Nephron progenitor cell (in vitro differentiated cells): ENCODE data around the gene ESRRB.

Experiments used
- DNase-seq: peaks from one replicate; pipeline ENCODE4 v3.0.0; 2021
- H3K27ac Mint-ChIP-seq: 2 replicates; pipeline ENCODE4 v1.8.0; 2021; ENCODE audit warnings: mild to moderate bottlenecking, moderate library complexity, mixed read lengths
- H3K27me3 Mint-ChIP-seq: 2 replicates; pipeline ENCODE4 v1.8.0; 2021; ENCODE audit warnings: mild to moderate bottlenecking, low read depth, mixed read lengths; ENCODE audit not compliant: poor library complexity
- H3K36me3 Mint-ChIP-seq: 2 replicates; pipeline ENCODE4 v1.8.0; 2021; ENCODE audit warnings: low read depth, mixed read lengths
- H3K4me1 Mint-ChIP-seq: 2 replicates; pipeline ENCODE4 v1.8.0; 2021; ENCODE audit warnings: mixed read lengths
- H3K4me3 Mint-ChIP-seq: 2 replicates; pipeline ENCODE4 v1.8.0; 2021; ENCODE audit warnings: mild to moderate bottlenecking, moderate library complexity, mixed read lengths
- H3K9me3 Mint-ChIP-seq: 2 replicates; pipeline ENCODE4 v1.8.0; 2021; ENCODE audit warnings: mild to moderate bottlenecking, moderate library complexity, mixed read lengths
- TF ChIP-seq, protein P1 (sequence below): fragments of 200-600 bp; sonication (generic); IDR thresholded peaks from 2 replicates; pipeline ENCODE4 v1.5.0; 2021; ENCODE audit warnings: antibody characterized with exemption

ESRRB gene

DNA sequence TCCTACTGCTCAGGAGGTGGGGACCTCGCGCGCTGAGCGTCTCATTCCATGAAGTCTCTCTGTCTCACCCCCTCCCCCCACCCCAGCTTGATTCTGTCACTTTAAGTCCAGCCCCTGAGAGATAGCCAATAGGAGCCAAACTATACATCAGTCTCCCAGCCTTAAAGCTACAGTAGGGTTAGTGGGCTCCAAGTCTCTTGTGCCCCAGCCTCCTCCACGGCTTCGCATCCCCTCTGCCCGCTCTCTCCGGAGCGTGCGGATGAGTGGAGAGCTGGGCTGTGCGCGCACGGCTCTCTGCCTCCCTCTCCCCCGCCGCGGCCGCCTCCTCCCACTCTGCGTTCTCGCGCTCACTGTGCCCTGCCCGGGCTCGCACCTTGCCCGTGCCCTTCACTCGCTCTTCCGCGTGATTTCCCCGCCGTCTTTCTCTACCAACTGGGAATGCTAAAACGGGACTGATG lies at the start of gene ESRRB:
Gene ESRRB, plus strand, starts transcription at position 191 of the 458 bp plus-strand sequence. Its CDS starts 265 bp downstream, at position 456.
- Mint-ChIP-seq H3K4me3 (peak within 1 kb of the TSS; percentile 80), H3K27me3 (peaks cover 98% of the 10 kb centered on the region), H3K9me3 (no peaks in the 10 kb centered on the region)

DNA sequence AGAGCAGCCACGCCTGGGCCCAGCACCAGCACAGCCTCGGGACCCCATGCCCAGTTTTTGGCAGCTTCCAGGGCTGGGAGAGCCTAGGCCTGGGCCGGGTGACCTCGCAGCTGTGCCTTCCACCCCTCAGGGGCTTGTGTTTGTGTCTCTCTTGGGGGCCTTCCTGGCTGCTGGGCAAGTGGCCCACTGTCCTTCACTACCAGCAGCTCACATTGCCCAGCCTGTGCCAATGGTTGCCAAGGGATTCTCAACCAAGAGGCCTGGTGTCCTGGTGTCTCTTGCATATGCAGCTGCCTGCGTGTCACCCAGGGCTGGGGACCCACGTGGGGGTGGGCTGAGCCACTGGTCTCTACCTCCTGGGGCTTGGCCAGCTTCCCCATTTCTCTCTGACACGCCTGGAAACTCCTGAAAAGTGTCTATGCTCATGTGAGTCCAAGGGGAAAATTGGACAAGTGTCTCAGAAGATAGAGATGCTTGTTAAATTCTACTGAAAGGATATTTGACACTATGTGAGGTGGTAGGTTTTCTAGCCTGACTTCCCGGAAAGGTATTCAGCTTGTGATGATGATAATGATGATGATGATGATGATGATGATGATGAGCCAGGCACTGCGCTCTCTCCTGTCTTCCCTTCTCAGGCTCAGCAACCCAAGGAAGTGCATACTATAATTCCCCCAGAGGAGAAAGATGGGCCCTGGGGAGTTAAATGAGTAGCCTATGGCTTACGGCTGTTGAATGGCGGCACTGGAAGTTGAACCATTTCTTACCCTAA lies 48.8 kb upstream of the ESRRB start:
- no peak overlapping the region for H3K27ac Mint-ChIP-seq

More for the DNA sequence above, at the start of gene ESRRB:
- Mint-ChIP-seq H3K36me3 (no peaks in the 10 kb centered on the region), H3K4me1 (peaks cover 50% of the 10 kb centered on the region), H3K27ac (no peak within 1 kb of the TSS)
- TF ChIP-seq, protein P1, sequence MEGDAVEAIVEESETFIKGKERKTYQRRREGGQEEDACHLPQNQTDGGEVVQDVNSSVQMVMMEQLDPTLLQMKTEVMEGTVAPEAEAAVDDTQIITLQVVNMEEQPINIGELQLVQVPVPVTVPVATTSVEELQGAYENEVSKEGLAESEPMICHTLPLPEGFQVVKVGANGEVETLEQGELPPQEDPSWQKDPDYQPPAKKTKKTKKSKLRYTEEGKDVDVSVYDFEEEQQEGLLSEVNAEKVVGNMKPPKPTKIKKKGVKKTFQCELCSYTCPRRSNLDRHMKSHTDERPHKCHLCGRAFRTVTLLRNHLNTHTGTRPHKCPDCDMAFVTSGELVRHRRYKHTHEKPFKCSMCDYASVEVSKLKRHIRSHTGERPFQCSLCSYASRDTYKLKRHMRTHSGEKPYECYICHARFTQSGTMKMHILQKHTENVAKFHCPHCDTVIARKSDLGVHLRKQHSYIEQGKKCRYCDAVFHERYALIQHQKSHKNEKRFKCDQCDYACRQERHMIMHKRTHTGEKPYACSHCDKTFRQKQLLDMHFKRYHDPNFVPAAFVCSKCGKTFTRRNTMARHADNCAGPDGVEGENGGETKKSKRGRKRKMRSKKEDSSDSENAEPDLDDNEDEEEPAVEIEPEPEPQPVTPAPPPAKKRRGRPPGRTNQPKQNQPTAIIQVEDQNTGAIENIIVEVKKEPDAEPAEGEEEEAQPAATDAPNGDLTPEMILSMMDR, result no peak
- DNase-seq, result peak; percentile 59

DNA sequence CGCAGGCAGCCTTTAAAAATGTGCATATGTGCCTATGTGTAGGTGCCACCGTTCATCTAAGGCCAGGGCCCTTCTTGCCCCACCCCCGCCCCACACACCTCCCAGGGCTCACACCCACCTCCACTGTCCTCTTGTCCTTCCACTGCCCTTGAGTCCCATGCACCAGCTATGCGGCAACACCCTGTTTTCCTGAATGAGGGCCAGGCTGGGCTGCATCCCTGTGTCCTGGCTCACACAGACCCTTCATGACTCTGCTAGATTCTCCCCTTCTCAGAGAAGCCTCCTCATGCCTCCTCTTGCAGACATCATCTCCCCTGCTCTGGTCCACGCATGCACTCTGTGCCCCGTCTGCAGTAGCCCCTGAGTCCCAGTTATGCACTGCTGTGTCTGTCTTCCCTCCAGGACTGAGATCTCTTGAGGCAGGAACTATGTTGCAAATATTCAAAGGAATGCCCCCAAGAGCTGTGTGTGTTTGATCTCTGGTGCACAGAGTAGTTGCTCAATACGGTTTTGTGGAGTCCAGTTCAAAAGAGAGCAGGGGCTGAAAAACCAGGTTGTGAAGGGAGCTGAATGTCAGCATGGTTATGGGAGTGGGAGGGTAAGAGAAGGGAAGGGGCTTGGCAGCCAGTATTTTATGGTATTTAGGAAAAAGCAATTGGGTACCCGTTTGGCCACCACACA lies 47.3 kb upstream of the ESRRB start:
- Mint-ChIP-seq H3K27me3 (peaks cover 85% of the 10 kb centered on the region), H3K4me3 (no peak overlapping the region)

More for the DNA sequence above, 48.8 kb upstream of the ESRRB start:
- Mint-ChIP-seq H3K4me1 (peaks cover 14% of the 10 kb centered on the region), H3K9me3 (no peaks in the 10 kb centered on the region), H3K27me3 (peaks cover 99% of the 10 kb centered on the region), H3K4me3 (no peak overlapping the region), H3K36me3 (no peaks in the 10 kb centered on the region)
- TF ChIP-seq, protein P1, result no peak
- DNase-seq, result no peak

DNA sequence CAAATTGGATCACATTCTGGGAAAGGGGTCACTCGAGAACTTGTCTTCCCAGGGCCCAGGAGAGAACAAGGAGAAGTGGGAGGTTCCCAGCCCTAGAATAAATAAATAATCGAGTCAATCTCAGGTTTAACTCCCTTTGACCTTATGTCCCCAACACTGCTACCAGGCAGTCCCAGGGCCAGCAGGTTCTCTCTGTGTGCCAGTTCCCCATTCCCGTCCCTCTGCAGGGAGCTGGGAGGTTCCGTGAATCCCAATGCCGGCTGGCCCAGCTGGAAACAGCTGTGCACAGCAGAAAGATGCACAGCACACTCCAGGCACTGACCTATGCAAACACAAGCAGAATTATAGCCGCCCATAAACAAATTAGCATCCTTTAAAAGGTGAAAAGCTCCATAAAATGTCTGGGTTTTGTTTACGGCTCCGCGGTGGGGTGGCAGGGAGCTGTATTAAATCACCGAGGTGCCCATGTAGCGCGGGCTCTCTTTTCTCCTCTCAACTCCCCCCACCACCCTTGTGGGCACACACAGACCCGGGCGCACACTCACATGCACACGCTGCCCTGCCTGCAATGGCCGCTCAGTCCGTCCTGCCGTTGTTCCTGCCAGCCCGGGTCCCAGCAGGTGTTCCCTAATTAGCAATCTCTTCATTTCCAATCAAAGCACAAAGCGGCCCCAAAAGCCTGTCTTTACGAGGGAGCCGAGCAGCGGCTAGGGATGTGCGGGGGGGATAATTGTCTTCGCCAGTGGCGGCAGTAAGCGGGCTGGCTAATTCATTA lies 46.6 kb upstream of the ESRRB start:
- H3K36me3 Mint-ChIP-seq, result no peaks in the 10 kb centered on the region
- no peak overlapping the region for H3K27ac Mint-ChIP-seq
- H3K4me1 Mint-ChIP-seq, result peaks cover 14% of the 10 kb centered on the region
- H3K4me3 Mint-ChIP-seq, result peak overlapping the region; percentile 45
- no peaks in the 10 kb centered on the region for H3K9me3 Mint-ChIP-seq
- DNase-seq, result no peak
- TF ChIP-seq, protein P1, result no peak
- H3K27me3 Mint-ChIP-seq, result peaks cover 81% of the 10 kb centered on the region

More for the DNA sequence above, 47.3 kb upstream of the ESRRB start:
- TF ChIP-seq, protein P1, result no peak
- Mint-ChIP-seq H3K9me3 (no peaks in the 10 kb centered on the region), H3K27ac (no peak overlapping the region), H3K4me1 (peaks cover 14% of the 10 kb centered on the region), H3K36me3 (no peaks in the 10 kb centered on the region)
- DNase-seq, result no peak

DNA sequence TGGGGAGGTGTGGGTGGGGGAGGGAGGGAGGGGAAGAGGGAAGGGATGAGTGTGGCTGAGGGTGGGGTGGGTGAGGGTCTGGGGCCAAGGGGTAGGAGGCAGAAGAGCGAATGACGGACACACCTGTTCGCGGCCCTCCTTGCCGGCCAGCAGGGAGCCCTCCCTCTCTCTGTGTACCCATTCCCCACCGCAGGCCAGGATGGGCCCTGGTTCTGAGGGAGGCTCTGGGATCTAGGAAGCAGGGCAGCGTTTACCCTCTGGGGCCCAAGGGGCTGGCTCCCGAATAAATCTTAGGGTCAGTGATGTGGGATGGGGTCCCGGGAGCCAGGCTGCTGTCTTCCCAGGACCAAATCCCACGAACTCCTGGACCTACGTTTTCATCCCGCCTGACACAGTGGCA lies 46.0 kb upstream of the ESRRB start:
- TF ChIP-seq, protein P1, result no peak
- no peaks in the 10 kb centered on the region for H3K36me3 Mint-ChIP-seq
- no peaks in the 10 kb centered on the region for H3K9me3 Mint-ChIP-seq
- H3K4me1 Mint-ChIP-seq, result peaks cover 14% of the 10 kb centered on the region
- H3K27me3 Mint-ChIP-seq, result peaks cover 80% of the 10 kb centered on the region
- no peak overlapping the region for H3K4me3 Mint-ChIP-seq
- H3K27ac Mint-ChIP-seq, result no peak overlapping the region
- DNase-seq, result no peak
